Myocyte (in vitro differentiated cells): ENCODE data around the gene TYMS. TPM values are rescaled to one million over a fixed set of nuclear protein-coding genes. Genes with fewer than 3 reads are reported as not detected.

Experiments used
- DNase-seq: peaks from one replicate; pipeline ENCODE4 v3.0.0-alpha.2; 2012; ENCODE audit warnings: low read depth
- polyA plus RNA-seq: library from polyadenylated mRNA; unstranded; fragments of >200 nt; gene quantifications from one replicate; pipeline ENCODE4 v1.2.1, GENCODE V29; 2012; ENCODE audit warnings: missing spikeins
- total RNA-seq: library from RNA; depleted of rRNA; stranded (reverse); fragments of >200 nt; gene quantifications from 2 replicates; pipeline ENCODE4 v1.2.3, GENCODE V29; 2014

TYMS gene
- total RNA-seq, result 2.3 and 2.5 TPM in 2 replicates
- 5.4 TPM for polyA plus RNA-seq

DNA sequence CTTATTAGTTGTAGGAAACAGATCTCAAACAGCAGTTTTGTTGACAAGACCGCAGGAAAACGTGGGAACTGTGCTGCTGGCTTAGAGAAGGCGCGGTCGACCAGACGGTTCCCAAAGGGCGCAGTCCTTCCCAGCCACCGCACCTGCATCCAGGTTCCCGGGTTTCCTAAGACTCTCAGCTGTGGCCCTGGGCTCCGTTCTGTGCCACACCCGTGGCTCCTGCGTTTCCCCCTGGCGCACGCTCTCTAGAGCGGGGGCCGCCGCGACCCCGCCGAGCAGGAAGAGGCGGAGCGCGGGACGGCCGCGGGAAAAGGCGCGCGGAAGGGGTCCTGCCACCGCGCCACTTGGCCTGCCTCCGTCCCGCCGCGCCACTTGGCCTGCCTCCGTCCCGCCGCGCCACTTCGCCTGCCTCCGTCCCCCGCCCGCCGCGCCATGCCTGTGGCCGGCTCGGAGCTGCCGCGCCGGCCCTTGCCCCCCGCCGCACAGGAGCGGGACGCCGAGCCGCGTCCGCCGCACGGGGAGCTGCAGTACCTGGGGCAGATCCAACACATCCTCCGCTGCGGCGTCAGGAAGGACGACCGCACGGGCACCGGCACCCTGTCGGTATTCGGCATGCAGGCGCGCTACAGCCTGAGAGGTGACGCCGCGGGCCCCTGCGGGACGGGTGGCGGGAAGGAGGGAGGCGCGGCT, at the start of gene TYMS:
TSS of gene TYMS (plus strand) at position 343 of the 690 bp plus-strand sequence. CDS start at position 433, 90 bp downstream.
- DNase-seq, result peak; percentile 58

DNA sequence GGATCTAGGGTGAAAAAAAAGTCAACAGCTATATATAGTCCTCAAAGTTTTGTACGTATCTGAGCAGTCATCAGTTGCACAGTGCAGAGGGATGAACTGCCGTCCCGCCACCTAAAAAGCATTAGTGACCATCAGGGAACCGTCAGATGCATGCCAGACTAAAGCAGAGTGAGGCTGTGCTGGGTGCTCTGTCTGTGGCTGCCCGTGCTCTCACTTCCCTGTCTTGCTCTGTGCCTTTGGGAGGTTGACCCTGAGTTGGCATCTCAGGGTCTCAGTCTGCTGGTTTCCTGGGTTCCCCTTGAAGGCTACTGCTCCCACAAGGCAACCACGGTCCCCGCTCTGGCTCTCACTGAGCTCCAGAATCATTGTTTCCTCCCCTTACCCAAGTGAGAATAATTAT, 49.5 kb upstream of the TYMS start:
- no peak for DNase-seq

DNA sequence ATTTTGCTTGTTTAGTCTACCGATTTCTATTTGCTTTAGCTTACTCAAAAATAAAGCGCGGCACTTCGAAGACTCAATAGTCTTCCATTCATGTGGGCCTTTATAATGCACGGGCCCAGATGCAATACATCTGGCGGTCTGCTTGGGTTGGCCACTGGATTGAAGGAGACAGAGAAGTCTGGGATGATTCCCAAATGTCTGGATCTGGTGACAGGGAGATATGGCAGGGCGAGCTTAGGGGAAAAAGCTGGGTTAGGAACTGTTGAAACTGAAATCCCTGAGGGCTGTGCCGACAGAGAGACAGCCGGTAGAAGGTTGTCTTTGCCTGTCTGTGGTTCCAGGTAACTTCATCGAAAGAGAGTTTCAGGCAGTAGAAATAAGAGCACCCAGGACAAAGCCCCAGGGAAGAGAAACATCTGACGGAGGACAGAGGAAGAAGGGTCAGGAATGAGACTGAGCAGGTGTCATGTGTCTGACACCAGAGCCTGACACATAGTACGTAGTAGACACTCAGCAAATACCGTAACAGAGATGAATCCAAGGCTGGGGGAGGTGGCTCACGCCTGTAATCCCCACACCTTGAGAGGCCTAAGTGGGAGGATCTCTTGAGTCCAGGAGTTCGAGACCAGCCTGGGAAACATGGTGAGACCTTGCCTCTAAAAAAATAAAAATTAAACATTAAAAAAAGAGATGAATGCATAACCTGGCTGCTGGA, 47.1 kb upstream of the TYMS start:
- DNase-seq, result no peak

DNA sequence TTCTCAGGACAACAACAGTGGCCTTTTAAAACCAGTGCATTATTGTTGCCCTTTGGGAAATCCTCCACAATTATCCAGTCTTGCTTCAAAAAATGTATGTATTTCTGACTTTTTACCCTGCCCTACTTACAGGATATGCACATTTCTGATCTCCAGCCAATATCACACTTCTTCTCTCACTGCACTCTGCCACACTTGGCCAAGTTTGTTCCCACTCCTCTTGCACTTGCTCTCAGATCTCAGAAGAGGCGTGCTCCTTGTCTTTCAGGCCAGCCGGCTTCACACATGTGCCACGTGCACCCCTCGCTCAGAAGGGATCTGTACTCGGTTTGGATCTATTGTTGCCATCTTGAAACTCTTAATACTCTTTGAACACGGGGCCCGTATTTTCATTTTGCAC, 45.3 kb upstream of the TYMS start:
- DNase-seq, result no peak

DNA sequence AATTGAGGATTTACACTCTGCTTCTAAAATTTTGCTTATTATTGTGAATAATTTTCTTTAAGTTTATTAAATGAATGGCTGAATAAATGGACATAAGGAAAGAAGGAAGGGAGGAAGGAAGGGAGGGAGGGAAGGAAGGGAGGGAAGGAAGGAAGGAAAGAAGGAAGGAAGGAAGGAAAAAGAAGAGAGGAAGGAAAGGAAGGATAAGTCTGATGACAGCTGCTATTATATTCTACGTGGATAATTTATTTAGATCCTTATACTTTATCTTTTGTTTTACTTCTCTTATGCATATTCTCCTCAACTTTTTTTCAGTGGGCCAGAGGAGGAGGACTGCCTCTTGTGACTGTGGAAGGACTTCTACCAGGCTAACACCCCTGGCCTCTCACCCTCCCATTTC, 43.3 kb upstream of the TYMS start:
- no peak for DNase-seq

DNA sequence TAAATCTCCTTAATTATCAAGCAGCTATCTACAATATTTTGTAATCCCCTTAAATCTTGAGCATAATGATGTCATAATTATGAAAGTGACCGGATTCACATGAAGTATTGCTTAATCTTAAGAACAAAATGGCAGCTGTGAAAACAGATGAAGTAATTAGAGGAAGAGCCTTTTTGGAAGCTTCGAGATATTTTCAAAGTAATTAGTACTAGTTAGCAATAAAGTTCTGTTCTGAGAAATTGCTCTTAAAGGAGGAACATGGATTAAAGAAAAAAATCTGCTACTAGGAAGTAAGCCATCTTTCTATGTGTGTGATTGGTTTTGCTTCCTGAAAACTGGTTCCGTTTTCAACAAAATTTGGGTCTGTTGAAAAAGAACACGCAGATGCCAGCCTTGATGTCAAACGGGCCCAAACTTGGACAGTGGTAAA, 42.3 kb upstream of the TYMS start:
- no peak for DNase-seq

DNA sequence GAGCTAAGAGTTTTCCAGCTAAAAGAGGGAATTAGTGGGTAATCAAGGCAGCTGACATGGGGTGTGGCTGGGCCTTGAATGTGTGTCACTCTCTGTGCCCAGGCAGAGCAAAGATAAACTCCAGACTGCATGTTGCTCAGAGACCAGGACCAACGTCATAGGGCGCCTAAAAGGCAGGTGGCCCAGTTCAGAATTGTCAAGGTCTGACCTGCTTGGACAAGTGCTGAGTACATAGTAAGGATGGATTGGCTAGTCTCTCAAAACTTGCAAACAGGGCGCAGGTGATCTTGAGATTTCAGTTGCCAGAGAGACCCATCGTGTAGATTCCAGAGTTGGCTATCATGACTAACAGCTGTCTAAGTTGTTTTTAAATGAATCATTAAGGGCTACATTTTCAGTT, 41.7 kb upstream of the TYMS start:
- no peak for DNase-seq

DNA sequence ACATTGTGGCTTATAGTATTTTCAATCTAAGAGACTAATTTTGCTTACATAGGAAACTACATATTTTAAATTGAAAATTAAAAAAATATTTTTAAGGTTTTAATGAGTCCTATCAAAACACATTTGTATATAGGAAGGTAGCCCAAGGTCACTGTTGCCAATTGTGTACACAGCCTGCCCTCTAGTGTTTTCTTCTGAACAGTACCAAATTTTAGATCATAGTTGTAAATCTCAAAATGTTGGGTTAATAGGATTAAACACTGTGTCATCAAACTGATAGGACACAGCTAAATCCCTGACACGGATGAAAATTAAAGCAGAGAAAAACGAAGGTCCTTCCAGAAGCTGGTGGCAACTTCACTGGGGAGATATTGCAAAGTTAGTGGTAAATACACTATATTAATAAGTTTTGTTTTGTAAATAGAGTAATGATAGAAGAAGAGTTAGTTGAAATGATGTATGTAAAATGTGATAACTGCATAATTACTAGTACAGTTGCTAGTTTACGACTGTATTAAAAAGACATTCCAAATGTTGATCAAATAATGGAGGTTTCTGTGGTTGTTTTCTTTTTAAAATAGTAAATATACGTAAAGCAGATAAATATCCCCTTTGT, 41.0 kb upstream of the TYMS start:
- peak; percentile 63 for DNase-seq

DNA sequence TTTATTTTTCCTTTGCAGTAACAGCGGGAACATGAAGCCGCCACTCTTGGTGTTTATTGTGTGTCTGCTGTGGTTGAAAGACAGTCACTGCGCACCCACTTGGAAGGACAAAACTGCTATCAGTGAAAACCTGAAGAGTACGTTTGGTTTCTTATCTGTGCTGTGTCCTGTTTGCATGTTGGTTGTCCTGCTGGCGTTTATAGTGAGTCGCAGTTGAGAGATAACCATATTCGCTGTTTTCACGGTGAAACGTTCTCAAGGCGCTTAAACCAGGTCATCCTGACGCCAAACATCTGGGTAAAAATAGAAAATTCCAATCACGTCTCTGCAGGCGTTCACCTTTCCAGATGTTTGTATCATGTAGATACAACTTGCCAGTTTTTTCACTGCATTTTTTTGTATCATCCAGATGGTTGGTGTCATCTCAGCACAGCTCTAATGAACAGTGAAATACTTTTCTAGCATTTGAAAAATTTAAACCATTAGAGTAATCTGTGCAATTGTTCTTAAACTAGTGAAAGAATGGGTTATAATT, 39.4 kb upstream of the TYMS start:
- no peak for DNase-seq

DNA sequence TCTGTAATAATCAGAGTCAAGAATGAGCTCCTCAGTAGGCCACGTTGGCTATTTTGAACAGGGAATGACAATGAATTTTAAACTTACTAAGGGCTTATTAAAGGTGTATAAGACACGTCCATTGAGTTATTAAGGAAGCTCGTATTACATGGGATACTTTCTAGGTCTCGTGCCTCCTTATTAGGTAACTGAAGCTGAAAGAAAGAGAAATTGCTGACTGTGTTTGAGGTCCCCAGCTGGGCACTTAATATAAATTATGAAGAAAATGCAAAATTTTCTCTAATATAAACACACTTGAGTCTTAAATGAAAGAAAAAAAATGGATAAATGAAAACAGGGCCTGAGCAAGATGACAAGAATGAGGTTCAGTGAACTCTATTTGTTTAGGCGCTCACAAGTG, 38.8 kb upstream of the TYMS start:
- no peak for DNase-seq

DNA sequence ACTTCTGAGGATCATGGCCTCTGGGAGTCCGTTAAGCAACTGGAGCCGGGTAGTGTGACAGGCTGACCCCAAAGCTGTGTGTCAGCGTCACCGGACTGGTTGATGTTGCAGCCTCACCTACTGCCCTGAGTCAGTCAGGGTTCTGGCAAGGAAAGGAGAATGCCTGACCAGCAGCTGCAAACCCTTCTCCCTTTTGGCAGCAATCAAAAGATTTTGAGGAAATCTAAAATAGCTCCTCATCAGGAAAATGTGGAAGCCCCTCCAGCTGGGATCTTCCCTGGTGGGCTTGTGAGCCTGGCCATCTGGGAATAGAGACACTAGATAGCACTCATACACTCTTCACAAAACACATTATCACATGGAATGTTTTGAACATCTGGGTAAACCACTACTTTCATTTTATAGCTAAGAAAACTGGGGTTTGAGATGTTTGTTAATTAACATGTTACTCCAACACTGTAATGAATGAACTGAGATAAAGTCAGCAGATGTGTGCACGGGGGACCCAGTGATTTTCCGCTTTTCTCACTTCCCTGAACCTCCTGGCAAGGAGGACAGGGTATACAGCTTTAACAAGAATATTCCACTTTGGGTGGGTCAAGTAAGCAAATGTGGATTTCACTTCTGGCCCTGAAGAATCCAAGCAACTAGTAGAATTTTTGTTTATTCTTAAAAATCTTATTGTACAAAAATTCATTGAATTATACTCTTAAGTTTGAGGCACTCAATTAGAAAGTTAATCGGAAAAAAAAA, 36.0 kb upstream of the TYMS start:
- peak; percentile 65 for DNase-seq

DNA sequence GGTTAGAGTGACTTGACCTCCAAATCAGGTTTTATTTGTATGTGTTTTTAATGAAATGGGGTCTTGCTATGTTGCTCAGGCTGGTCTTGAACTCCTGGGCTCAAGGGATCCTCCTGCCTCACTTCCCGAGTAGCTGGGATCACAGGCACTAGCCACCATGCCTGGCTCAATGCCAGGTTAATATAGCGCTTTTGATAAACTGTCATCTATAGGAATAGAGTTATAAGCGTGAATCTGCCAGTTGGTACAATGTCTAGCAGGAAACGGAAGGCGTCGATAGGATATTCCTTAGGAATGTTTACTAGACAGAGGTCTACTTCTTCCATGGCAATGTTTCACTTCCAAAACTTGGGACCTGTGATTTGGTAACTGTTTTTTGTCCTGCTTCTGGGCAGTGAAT, 35.2 kb upstream of the TYMS start:
- DNase-seq, result no peak

DNA sequence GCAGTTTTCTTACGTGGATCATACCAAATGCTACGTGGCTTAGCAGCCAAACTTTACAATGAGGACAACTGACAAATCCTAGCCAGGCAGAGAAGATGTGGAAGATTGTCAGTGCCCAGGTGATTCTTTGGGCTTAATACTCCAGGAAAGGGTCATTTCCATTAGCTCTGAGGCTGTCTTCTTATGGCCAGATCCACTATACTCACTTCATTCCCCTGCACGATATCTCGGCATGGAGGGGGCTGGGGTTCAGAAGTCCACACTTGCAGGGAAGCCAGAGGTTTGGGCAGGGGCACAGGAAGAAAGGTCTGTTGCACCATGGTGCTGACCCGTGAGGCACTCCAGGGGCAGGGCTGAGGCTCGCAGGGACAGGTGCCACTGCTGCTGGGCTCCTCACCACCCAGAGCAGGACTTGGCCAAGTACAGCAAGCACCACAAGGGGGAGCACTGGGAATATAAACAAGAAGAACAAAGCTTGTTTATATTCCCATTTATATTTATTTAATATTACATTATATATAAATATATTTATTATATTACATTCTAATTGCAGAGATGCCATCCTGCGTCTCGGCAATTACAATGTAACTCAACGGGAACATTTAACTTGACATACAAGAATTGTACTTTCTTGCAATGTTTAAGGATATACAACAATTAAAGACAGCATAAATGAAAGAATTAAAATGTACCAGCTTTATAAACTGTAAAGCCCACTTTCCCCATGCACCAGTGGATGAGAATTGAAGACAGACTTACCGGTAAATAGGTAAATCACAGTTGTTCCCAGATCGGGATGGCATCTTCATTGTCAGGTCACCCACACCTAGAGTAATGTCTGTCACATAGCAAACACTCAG, 33.5 kb upstream of the TYMS start:
- DNase-seq, result peak; percentile 84

DNA sequence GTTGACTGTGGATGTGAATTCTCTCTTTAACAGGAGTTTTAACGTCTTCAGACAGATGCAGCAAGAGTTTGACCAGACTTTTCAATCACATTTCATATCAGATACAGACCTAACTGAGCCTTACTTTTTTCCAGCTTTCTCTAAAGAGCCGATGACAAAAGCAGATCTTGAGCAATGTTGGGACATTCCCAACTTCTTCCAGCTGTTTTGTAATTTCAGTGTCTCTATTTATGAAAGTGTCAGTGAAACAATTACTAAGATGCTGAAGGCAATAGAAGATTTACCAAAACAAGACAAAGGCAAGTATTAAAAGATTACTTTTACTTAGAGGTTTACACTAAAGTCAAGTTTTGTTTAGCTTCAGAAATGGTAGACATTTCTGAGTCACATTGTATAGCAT, 30.2 kb upstream of the TYMS start:
- DNase-seq, result peak; percentile 45

DNA sequence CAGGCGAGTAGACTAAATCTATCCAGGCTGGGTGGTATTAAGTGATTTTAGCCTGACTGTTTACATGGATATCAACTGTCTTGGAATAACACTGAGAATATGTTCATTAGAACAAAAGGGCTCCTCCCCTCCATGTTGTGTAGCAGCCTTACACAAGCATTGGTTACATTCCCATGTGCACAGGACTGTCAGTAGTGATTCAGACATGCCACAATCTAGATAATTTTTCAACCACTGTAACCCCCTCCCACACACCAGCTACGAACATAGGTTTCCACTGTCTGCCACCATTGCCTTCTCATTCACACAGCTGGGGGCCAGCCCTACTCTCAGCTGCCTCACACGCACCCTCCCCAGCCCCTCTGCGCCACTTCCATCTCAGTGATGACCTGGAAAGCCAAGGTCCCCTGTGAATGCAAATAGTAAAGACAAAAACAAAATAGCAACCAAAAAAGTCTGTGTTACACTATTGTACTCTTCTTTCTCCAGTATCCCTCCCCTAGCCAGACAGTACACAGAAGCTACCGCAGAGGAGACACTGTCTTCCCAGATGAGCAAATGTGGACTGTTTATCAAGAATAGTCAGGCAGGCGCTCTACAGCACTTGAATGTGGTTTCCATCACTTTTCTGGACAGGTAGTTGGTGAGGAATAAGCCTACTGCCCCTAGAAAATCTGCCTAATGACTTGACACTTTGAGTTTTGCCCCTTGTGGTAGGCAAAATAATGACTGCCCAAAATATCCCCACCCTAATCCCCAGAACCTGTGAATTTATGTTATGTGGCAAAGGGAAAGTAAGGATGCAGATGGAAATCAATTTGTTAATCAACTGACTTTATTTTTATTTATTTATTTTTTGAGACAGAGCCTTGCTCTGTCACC, 27.9 kb upstream of the TYMS start:
- no peak for DNase-seq

DNA sequence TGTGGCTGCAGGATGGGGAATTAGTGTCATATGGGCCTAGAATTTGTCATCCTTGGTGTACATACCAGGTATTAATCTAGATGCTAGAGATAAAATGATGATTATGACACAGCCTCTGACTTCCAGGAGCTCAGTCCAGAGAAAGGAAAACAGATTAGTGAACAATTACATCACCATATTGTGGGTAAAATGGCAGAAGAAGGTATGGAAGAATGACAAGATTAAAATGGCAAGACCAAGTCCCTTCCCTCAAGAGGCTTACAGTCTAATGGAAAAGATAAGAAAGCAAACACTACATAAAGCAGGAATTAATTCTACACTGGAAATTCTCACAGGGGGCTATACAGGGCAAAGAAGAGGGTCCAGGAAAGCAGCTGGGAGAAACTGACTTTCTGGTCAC, 25.9 kb upstream of the TYMS start:
- DNase-seq, result no peak

DNA sequence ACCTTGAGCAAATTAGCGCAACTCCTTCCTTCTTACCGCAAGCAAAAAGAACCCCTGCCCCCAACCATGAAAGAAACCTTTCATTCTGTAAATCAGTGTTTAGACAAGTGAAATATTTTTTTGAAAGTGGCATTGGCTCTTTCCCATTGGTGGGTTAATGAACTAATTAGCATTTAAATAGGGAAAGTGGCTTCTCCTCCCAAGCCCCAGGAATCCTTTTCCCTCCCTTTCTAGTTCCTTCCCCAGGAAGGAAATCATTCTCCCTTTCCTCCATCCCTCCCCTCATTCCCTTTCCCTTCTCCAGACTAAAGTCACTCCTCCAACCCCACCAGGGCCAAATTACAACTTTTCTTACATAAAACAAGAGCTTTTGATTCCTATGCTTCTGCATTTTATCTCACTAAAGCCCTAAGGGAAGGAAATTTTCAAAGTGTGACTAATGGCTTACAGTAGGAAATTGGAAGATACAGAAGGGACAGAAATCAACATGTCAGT, 22.9 kb upstream of the TYMS start:
- DNase-seq, result no peak

DNA sequence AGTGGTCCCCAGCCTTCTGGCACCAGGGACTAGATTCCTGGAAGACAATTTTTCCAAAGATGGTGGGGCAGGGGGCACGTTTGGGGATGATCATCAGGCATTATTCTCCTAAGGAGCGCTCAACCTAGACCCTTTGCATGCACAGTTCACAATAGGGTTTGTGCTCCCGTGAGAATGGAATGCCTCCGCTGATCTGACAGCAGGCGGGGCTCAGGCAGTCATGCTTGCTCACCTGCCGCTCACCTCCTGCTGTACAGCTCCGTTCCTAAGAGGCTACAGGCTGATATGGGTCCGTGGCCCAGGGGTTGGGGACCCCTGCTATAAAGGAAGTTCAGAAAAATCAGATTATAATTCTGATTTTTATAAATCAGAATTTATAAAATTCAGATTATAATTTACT, 22.3 kb upstream of the TYMS start:
- DNase-seq, result no peak

DNA sequence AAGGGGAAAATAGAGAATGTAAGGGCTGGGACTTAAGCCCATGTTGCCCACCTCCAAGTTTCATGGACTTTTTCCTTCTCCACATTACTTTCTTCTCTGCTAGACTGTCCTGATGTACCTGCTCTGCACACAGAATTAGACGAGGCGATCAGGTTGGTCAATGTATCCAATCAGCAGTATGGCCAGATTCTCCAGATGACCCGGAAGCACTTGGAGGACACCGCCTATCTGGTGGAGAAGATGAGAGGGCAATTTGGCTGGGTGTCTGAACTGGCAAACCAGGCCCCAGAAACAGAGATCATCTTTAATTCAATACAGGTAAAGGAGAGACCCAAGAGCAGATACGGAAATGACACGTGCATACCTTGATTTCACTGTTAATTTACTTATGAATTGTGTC, 16.2 kb upstream of the TYMS start:
- no peak for DNase-seq
